SIG-M5 treated with dmso at 0.1 percent for 504 hours (cell line): ENCODE results near the gene PROM1.

Experiments used
- DNase-seq: peaks from one replicate; lab custom pipeline; 2025; ENCODE audit not compliant: unreplicated experiment; lab: John Stamatoyannopoulos, UW

PROM1 gene

DNA sequence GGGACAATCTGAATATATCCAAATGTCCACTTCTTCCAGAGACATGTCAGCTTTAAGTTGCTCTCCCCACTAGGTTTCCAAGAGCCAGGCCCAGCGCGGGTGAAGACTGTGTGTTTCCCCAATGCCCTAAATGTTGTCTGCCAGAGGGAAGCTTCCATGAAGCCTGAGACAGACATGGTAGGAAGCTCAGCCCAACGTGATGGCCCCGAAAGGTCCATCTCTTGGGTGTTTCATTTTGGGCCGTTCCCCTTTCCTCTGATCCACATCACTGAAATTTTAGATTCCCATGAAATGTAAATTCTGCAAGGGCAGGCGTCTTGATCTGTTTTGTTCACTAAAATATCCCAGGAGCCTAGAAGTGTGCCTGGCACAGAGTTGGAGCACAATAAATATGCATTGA is 25.4 kb upstream of the PROM1 start:
- no peak for DNase-seq

DNA sequence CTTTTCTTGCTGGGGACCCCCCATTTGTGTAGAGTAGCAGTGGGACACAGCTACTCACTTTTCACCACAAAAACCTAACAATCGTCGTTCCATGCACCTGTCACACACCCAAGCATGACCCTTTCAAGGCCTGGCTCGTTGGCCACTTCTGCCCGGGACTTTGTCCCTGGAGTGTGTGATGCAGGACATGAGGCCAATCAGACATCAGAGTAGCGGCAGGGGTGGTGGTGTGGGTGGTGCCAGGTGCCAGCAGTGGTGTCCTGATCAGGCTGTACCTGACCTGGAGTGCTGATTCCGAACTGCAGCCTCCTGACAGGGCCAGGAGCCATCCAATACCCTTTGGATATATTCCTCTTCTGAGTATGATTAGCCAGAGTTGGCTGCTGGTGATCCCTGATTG is 23.1 kb upstream of the PROM1 start:
- no peak for DNase-seq

DNA sequence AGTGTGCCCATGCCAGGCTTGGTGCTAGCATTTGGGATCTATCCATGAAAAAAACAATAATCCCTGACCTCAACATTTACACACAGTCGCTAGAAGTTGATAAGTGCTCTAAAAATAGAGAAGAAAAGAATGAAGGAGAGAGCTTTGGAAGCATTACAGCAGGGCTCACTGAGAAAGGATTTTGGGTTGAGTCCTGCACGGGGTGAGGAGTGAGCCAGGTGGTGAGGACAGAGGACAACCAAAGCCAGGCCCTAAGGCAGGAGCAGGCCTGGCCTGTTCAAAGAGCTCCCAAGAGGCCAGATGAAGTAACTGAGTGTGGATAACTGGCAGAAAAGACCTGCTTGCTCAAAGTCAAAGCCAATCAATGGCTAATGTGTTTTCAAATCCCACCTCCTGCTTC is 20.7 kb upstream of the PROM1 start:
- DNase-seq = no peak

DNA sequence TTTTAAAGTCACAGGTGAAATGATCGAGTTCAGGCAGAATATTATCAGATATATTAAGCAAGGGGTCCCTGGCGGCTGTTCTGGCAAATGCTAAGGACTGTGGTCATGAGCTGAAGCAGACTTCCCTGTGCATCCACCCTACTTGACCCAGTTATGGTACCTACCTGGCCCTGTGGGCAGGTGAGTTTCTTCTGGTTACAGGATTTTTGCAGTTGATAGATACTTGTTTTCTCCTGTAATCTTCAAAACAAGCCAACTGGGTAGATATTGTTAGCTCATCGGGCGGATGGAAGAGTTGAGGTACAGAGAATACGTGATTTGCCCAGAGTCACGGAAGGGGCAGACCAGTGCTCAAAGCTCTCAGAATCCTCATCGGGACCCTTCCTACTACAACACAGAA is 18.5 kb upstream of the PROM1 start:
- no peak for DNase-seq

DNA sequence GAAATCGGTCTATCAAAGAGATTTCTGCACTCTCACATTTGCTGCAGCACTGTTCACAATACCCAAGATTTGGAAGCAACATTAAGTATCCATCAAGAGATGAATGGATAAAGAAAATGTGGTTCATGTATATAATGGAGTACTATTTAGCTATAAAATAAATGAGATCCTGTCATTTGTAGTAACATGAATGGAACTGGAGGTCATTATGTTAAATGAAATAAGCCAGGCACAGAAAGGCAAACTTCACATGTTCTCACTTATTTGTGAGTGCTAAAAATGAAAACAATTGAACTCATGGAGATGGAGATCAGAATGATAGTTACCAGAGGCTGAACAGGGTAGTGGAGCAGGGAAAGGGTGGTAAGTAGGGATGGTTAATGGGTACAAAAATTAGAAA is 17.0 kb upstream of the PROM1 start:
- DNase-seq = no peak

DNA sequence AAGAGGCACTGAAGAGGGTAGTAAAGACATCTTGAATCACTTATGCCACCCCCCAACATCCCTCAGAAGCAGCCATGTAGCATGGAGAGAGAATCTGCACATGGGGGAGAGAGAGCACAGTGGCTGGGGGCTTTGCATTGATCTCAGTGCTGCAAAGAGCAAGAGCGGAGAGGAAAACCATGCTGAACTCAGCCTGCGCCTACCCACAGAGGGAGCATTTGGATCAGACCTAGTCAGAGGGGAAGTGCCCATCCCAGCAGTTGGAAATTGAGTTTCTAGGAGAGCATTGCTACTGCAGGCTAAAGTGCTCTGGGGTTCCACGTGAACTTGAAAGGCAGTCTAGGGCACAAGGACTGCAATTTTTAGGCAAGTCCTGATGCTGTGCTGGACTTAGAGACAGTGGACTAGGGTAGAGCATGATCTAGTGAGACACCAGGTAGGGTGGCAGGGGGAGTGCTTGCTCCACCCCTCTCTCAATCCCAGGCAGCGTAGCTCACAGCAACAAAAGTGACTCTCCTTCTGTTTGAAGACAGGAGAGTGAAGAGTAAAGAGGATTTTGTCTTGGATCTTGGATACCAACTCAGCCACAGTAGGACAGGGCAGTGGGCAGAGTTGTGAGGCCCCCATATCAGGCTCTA is 9.0 kb upstream of the PROM1 start:
- no peak for DNase-seq

DNA sequence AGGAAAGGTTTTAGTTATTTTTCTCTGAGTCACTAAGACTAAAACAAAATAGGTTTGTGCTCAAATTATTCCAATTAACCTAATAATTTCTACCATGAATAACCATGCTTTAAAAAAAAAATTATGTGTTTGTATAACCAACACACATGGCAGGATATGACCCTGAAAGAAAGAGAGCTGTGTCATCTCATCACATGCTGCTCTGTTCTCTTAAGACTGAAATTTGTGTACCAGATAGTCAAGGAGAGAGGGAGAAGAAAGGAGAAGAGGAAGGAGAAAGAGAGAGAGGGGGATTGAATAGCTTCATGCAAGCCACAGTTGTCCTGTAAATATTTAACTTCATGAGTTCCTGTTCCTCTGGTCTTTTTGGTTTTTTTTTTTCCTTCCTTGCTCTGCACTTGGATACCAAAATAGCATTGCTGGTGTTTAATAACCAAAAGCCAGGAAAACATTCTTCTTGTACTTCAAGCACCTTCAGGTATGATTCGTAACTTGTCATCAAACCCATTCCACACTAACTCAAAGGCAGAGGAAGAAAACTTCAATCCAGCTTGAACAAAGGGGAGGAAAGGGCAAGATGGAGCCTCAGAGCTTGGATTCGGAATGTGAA is 6.4 kb upstream of the PROM1 start:
- no peak for DNase-seq

DNA sequence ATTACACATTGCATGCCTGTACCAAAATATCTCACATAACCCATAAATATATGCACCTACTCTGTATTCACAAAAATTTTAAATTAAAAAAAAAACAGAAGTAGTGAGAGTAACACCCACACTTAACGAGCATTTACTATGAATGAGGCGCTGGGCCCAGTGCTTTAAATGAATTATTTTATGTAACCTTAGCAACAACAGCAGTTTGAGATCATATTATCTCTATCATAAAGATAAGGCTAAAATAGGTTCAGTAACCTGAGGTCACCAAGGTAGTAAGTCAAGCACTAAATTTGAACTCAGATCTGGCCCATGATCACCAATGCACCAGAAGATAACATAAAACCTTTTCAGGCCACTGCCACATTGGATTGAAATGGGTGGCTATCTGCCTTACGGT is 5.3 kb upstream of the PROM1 start:
- DNase-seq = no peak

DNA sequence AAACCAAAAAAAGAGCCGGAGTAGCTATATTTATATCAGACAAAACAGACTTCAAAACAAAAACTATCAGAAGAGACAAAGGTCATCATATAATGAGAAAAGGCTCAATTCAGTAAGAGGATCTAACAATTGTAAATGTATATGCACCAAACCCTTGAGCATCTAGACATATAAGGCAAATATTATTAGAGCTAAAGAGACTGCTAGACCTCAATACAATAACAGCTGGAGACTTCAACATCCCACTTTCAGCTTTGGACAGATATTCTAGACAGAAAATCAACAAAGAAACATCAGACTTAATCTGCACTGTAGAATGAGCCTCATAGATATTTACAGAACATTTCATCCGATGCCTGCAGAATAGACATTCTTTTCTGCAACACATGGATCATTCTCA is 4.8 kb upstream of the PROM1 start:
- no peak for DNase-seq

DNA sequence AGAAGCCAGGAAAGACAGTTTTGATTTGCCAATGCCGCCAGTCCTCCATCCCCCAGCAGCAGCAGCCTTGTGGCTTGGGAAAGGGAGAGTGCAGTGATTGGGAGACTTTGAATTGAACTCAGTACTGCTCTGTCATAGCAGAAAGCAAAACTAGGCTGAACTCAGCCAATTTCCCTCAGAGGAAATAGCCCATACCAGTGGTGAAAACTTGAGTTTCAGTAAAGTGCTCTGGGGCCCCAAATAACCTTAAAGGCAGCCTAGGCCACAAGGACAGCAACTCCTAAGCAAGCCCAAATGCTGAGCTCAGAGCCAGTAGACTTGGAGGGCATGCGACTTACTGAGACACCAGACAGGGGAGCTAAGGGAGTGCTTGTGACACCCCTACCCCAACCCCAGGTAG is 2.0 kb upstream of the PROM1 start:
- no peak for DNase-seq

DNA sequence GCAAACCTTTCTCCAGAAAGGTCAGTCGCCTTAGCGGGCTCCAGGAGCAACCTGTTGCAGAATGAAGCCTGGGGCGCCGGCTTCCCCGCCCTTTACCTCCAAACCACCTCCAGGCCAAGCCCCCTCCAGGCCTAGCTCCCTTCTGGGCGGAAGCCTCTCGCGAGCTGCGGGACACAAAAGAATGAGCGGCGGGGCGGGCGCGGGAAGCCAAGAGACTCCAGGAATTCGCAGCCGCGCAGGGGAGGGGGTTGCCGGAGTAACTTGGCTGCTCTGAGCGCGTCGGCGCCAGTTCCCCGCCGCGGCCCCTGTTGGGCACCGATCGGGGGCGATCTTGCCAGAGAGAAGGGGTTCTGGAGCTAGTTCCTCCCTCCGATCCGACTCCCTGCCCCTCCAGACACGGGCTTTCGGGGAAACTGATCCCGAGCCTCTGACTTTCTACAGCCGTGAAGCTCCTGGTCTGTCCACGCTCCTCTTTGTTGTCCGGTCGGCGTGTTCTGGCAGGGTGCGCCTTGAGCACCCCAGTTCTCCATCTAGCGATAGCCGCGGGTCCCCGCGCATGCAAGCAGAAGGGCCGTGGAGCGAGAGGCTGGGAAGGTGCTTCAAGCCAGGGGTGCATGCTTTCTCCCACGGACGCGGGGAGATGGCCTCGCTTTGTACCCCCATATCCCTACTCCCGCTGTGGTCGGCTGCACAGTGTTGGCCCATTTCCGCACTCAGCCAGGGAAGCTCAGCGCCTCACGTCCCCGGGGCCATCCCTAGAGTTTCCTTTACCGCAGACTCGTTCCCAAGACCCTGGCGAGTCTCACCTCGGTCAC is 1.2 kb downstream of the PROM1 start:
- DNase-seq = no peak

DNA sequence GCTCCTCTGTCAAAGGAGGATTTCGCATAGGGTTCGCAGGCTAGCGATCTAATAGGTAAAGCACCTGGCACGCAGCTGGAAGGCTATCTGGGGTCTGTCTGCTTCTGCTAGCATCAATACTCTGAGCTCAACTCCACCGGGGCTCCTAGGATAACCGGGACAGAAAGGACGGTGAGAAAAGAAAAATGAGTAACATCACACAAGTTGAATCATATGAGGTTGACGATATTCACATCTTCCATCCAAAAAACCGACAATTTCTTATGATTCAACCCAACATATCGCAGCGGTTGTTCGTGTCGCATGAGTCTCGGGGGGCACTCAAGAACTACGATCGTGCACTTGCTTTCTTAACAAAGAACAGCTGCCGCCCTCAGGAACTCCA is 1.8 kb downstream of the PROM1 start:
- no peak for DNase-seq

DNA sequence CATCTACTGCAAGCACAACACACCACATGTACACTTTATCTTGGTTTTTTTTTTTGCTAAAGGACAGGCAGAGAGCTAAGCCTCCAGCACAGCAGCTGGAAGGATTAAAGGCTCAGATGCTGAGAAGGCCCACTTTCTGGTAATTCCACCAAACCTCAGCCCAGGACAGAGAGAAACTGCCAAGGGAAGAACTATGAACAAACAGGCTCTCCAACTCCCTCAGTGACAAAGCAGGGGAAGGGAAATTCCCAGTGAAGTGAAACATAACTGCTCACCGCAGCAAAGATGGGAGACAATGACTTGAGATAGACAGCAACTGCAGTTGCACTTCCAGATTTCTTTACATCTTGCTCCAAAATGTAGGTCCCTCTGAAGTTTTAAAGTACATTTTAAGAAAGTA is 4.8 kb downstream of the PROM1 start:
- no peak for DNase-seq

DNA sequence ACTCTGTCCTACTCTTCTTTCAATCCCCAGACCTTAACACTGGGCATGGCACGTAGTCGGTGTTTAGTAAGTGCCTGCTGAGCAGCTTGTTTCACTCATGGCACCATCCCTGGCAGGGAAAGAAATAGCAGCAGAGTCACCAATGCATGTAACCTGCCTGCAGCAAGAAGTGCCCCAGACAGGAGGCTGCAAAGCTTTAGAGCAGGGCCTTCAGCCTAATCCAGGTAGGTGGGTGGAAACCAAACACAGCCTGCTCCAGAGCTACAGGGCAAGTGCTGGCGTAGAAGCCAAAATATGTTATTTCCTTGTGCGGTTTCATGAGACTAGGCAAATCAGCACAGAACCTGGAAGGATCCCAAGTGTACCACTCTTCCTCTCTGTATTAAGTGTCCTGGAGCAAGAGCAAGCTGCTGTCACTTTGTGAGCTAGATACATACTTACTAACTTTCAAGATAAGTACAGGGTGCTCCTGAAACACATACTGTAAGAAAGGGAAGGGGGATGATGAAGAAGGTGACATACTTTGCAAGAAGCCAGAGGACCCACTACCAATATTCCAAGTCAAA is 5.5 kb downstream of the PROM1 start:
- DNase-seq = no peak

DNA sequence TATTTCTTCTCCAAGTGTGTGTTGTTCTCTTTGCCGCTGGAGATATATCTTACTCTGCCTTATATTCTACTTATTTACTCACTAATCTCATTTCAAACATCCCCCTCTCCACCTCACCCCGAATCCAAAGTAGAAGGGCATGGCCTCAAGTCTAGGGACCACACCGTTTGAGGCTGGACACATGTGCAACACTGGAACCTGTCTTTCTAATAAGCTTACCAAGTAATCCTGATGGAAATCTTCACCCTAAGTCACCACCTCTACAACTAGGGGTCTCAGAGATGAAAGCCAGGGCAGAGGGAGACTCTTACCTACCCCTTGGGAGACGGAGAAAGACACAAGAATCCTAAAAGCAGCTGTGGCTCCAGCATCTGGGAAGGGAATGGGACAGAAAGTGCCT is 6.0 kb downstream of the PROM1 start:
- no peak for DNase-seq

DNA sequence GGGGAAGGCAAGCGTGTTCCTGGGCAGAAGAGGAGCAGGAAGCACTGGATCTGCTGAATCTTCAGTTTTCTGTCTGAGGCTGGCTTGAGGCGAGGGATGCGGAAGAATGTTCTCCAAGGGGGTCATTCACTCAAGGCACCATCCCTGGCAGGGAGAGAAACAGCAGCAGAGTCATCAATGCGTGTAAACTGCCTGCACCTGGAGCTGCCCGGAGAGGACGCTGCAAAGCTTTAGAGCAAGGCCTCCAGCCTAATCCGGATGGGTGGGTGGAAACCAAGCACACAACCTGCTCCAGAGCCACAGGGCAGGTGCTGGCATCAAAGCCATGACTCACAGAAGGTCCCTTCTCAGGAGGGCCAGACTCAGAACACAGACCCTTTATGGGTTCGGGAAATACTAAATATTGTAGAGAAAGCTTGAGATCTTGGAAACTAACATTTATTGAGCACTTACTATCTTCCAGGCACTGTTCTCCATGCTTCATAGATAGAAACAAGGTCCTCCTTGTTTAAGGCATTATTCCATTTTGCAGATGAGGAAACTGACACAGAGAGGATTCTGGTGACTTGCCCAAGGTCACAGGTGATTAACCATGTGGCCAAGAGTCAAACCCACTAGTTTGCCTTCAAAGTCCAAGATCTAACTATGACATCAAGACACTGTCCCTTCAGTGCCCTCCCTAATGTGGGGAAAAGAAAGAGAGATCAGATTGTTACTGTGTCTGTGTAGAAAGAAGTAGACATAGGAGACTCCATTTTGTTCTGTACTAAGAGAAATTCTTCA is 7.7 kb downstream of the PROM1 start:
- no peak for DNase-seq

DNA sequence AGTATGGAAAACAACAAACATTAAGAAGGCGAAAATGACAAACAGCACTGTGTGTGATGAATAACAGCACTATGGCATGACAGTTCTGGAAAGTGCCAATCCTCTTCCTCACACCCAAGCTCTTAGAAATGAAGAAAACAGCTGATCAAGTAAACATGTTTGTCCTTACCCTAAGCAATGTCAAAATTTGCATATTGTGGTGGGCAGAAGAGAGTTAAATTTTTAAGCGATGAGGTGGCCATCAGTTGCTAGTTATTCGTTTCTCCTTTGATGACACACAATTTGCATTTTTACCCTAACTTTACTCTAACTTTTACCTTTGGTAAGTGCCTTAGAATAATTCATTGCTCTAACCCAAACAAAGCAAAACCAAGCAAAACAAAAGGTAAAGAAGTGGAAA is 8.8 kb downstream of the PROM1 start:
- DNase-seq = no peak

DNA sequence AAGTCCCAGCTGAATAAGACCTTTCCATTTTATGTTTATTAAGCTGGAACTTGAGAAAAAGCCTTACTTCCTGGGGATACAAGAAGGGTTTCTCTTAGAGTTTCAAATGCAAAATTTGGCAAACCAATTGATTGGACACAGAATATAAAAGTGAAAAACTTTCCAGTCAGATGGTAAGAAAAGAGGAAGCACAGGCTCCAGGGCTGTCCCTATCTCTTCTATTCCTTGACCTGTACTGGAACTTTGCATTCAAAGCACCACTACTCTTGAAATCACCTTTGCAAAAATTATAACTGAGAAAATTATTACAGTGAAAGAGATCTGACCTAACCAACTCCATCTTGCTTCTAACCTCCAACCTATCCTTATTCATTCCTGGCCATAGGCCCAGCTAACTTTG is 11.7 kb downstream of the PROM1 start:
- no peak for DNase-seq

DNA sequence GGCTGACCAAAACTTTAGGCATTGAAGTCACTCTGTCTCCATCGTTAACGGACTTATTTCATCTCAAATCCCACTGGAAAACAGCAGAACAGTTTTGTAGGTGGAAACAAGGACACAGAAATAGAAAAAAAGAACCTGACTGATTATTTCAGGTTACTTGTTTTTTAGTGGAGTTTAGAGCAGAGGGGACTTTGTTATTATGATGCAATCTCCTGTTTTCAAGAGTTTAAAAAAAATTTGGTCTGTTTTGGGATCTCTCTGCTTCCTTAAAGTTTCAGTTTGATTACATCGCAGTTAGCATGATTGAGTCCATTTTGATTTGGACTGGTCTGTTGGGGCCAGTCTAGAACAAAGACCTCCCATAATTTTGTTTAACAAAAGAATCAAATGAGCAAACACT is 13.6 kb downstream of the PROM1 start:
- no peak for DNase-seq

DNA sequence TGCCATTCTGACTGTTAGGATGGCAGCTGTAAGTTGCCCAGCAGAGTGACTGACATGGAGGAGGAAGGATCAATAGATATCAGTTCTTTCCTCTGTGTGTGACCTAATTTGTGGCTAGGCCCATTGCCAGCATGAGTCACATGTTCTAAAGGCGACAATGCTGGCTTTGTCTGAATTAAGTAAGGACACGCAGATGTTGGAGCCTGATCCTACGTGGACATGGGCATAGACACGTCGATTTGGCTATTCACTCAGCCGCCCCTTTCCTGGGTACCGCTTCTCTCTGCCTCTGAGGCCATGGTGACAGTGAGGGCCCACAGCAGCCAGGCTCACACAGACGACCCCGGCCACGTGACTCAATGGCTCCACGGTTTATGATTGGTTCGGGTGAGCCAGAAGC is 16.3 kb downstream of the PROM1 start:
- no peak for DNase-seq

DNA sequence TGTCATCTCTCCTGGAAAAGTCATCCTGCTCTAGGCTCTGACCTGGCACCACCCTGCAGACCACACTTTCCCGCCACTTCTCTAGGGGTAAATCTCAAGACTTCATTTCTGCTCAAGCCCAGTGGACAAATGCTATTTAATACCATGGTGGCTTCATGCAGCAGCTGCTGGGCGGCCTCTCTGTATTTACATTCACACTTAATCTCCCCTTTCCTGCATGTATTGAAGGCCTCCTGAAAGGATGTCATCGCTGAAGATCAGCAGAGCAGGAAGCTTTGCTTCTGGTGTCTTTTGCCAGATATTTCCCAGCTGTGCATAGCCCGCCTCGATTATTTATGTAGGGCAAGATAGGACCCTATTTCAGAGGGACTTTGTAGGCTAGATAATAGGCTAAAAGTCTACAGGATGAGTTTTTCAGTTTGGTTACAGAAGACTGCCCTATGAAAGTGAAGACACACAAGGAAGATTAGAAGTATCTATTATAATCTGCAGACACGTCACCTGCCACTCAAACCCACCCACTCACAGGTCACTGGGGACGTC is 17.2 kb downstream of the PROM1 start:
- no peak for DNase-seq
